Gastroesophageal sphincter (tissue), 4 donors: Measurements from ENCODE around the gene FOLR3. TPM values are rescaled to one million over a fixed set of nuclear protein-coding genes. Genes with fewer than 3 reads are reported as not detected.

ENCODE experiments used
- ATAC-seq: fragments of 150-250 bp; one replicate; pipeline ENCODE4 v1.9.1; 2016; ENCODE audit warnings: mild to moderate bottlenecking, moderate library complexity
- H3K27ac ChIP-seq, 4 donors: fragments of 200-600 bp; sonication (generic) in 3 of 4; 1 replicate in 3 of 4; 2 replicates in 1 of 4; pipeline ENCODE4 v1.5.1; 2016 to 2019
- H3K27me3 ChIP-seq: fragments of 200-600 bp; sonication (generic); one replicate; pipeline ENCODE4 v1.5.1; 2019
- H3K36me3 ChIP-seq, 2 donors: fragments of 200-600 bp; sonication (generic); one replicate each; pipeline ENCODE4 v1.5.1; 2019; ENCODE audit warnings: control low read depth in 1 of 2
- H3K4me1 ChIP-seq, 3 donors: fragments of 200-600 bp; sonication (generic); 1 replicate in 2 of 3; 2 replicates in 1 of 3; pipeline ENCODE4 v1.5.1; 2016 to 2019; ENCODE audit warnings: control low read depth in 2 of 3
- H3K4me3 ChIP-seq, 2 donors: fragments of 200-600 bp; sonication (generic); one replicate each; pipeline ENCODE4 v1.5.1; 2019; ENCODE audit warnings: mild to moderate bottlenecking in 1 of 2, moderate library complexity in 1 of 2
- H3K9me3 ChIP-seq, 3 donors: fragments of 200-600 bp; sonication (generic); one replicate each; pipeline ENCODE4 v1.5.1; 2017 to 2019; ENCODE audit warnings: control low read depth in 2 of 3
- EP300 ChIP-seq: sonication (generic); formaldehyde crosslinking; IDR thresholded peaks from one replicate; pipeline ENCODE4 v1.6.1; 2017; ENCODE audit warnings: antibody characterized with exemption, mild to moderate bottlenecking
- POLR2A ChIP-seq, 2 donors: fragments of 450-650 bp; IDR thresholded peaks; one replicate each; pipeline ENCODE4 v1.6.1; 2017; ENCODE audit warnings: antibody characterized with exemption in 2 of 2, mild to moderate bottlenecking in 2 of 2, moderate library complexity in 1 of 2
- POLR2AphosphoS5 ChIP-seq: sonication (generic); formaldehyde crosslinking; IDR thresholded peaks from one replicate; pipeline ENCODE4 v1.6.1; 2017; ENCODE audit warnings: antibody characterized with exemption
- WGBS, 2 donors: methylation state at CpG; one replicate each; pipeline ENCODE4 v1.1.5; 2018; ENCODE audit warnings: low coverage in 1 of 2; 5-methylcytosine and 5-hydroxymethylcytosine counted together
- total RNA-seq, 4 donors: library from RNA; depleted of rRNA; stranded (reverse); fragments of >200 nt; gene quantifications; one replicate each; pipeline ENCODE4 v1.1.0, GENCODE V29; 2016
- TF ChIP-seq, protein P1 (sequence below), 4 experiments: fragments of 200-600 bp in 2 of 4; fragments of 450-650 bp in 2 of 4; sonication (generic) in 1 of 4; IDR thresholded peaks; one replicate each; pipeline ENCODE4 v1.5.1; 2017 to 2019; ENCODE audit warnings: antibody characterized with exemption in 4 of 4, mild to moderate bottlenecking in 2 of 4, moderate library complexity in 2 of 4

The FOLR3 gene
- total RNA-seq, 4 donors from 2014 or later, result 0.96 TPM; not detected in 3

GRCh38 chr11:72103754-72104167 lies 31.8 kb upstream of the FOLR3 start:
- Histone ChIP-seq H3K27me3 (no peaks in the 10 kb centered on the region), H3K4me3 (peak overlapping the region; percentile 22 to 71), H3K4me1 (peaks cover 0 to 49% (median 24%) of the 10 kb centered on the region in 3 donors), H3K27ac (peak overlapping the region; percentile 83 to 97 (median 93)), H3K36me3 (peaks cover 0 to 33% of the 10 kb centered on the region in 2 donors), H3K9me3 (no peaks in the 10 kb centered on the region)
- ATAC-seq, result no peak
- TF ChIP-seq EP300, result no peak
- TF ChIP-seq POLR2AphosphoS5, result no peak
- no peak for TF ChIP-seq POLR2A (IDR thresholded peaks at IDR 0.05)
- TF ChIP-seq, protein P1, sequence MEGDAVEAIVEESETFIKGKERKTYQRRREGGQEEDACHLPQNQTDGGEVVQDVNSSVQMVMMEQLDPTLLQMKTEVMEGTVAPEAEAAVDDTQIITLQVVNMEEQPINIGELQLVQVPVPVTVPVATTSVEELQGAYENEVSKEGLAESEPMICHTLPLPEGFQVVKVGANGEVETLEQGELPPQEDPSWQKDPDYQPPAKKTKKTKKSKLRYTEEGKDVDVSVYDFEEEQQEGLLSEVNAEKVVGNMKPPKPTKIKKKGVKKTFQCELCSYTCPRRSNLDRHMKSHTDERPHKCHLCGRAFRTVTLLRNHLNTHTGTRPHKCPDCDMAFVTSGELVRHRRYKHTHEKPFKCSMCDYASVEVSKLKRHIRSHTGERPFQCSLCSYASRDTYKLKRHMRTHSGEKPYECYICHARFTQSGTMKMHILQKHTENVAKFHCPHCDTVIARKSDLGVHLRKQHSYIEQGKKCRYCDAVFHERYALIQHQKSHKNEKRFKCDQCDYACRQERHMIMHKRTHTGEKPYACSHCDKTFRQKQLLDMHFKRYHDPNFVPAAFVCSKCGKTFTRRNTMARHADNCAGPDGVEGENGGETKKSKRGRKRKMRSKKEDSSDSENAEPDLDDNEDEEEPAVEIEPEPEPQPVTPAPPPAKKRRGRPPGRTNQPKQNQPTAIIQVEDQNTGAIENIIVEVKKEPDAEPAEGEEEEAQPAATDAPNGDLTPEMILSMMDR (IDR thresholded peaks at IDR 0.05), result no peak
- 83 to 86% methylated on average over 9 to 10 of the region's 11 CpGs for WGBS, 2 donors

GRCh38 chr11:72105888-72106287 lies 29.6 kb upstream of the FOLR3 start, which contains the start of gene TOMT:
TOMT (plus strand) TSS chr11:72105924; CDS start chr11:72105952, 28 bp downstream.
- no peak for ATAC-seq
- Histone ChIP-seq H3K36me3 (peaks cover 0 to 28% of the 10 kb centered on the region in 2 donors), H3K4me1 (peaks cover 0 to 30% (median 16%) of the 10 kb centered on the region in 3 donors), H3K4me3 (no peak within 1 kb of the TSS), H3K27ac (no peak within 1 kb of the TSS), H3K9me3 (no peaks in the 10 kb centered on the region), H3K27me3 (no peaks in the 10 kb centered on the region)
- TF ChIP-seq, protein P1 (IDR thresholded peaks at IDR 0.05), result no peak
- TF ChIP-seq POLR2A (IDR thresholded peaks at IDR 0.05), result no peak
- no peak for TF ChIP-seq EP300
- TF ChIP-seq POLR2AphosphoS5, result no peak
- 90% methylated on average over 7 of the region's 14 CpGs; no CpG with 5 or more reads in 1 of the 2 donors for WGBS, 2 donors

DNA sequence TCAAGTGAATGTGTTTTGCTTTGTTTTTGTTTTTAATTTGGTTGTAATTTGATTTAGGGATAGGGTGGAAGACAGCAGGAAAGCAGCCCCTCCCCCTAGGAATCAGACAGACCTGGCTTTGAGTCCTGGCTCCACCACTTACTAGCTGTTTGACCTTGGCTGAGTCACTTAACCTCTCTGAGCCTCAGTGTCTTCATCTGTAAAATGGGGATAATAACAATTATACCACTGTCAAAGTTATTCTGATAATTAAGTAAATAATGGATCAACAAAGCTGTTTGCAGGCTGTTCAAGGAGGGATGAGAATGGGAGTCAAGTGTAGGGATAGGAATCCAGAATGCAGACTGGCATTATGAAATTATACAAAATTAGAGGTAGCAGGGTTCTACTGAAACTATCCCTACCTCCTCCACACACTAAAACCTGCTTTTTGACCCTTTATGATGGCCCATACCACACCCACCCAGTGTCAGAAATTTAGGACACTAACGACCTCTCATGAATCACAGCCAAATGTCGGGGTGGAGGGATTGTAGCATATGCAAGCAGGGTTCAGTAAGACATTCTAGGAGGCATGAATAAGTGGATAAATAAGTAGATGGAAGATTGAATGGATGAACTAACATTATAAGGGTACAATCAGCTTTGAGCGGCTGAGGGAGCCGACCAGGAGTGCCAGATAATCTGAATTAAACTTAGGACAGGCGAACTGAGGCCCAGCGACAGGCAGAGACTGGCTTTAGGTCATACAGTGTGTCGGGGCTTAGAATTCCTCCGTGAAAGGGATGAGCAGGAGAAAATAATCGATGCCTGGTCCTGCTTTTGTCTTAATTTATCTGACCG lies 24.0 kb upstream of the FOLR3 start:
- ATAC-seq, result no peak
- Histone ChIP-seq H3K27ac (peak overlapping the region; percentile 93 to 100 (median 98)), H3K36me3 (peaks cover 0 to 28% of the 10 kb centered on the region in 2 donors), H3K27me3 (peaks cover 5% of the 10 kb centered on the region), H3K4me1 (peaks cover 0 to 19% (median 10%) of the 10 kb centered on the region in 3 donors), H3K9me3 (no peaks in the 10 kb centered on the region), H3K4me3 (peak overlapping the region; percentile 61 to 74)
- WGBS, 2 donors, result 0% methylated on average over 2 to 10 of the region's 10 CpGs
- TF ChIP-seq, protein P1 (IDR thresholded peaks at IDR 0.05), result no peak
- TF ChIP-seq EP300 (no peak), POLR2A (IDR thresholded peaks at IDR 0.05) (no peak), POLR2AphosphoS5 (no peak)

GRCh38 chr11:72112143-72112977 lies 23.2 kb upstream of the FOLR3 start, which contains the start of gene ANAPC15:
ANAPC15 (minus strand) TSS chr11:72112695; CDS start chr11:72111276, 1,419 bp downstream.
- Histone ChIP-seq H3K9me3 (no peaks in the 10 kb centered on the region), H3K4me1 (peaks cover 0 to 19% (median 10%) of the 10 kb centered on the region in 3 donors), H3K27me3 (peaks cover 13% of the 10 kb centered on the region), H3K36me3 (peaks cover 0 to 26% of the 10 kb centered on the region in 2 donors), H3K27ac (peak within 1 kb of the TSS; percentile 93 to 100 (median 98)), H3K4me3 (peak within 1 kb of the TSS; percentile 64 to 74)
- ATAC-seq, result peak; percentile 95
- WGBS, 2 donors, result 0 to 1% methylated on average over 21 to 42 of the region's 49 CpGs
- TF ChIP-seq POLR2A (IDR thresholded peaks at IDR 0.05) (peak; percentile 86 to 89), EP300 (no peak), POLR2AphosphoS5 (peak; percentile 98)
- TF ChIP-seq, protein P1 (IDR thresholded peaks at IDR 0.05), result peak in 1 of 4 experiments; percentile 2
